Left ventricle myocardium superior (tissue), 1 donor: Measurements from ENCODE around the gene CHRD. TPM values are rescaled to one million over a fixed set of nuclear protein-coding genes. Genes with fewer than 3 reads are reported as not detected.
"Not testable (repeated sequence)": the region's sequence is repeated elsewhere in the genome, so short reads cannot be mapped to it uniquely, and the experiment has no call there.

Source experiments
- ATAC-seq: fragments of 200-7000 bp; cut with Tn5 transposase; one replicate; pipeline ENCODE4 v1.9.1; 2020; ENCODE audit warnings: mild to moderate bottlenecking, moderate library complexity
- DNase-seq: peaks from one replicate; pipeline ENCODE4 v3.0.0-alpha.2; 2020
- intact Hi-C: fragments of 100-400 bp; cut with micrococcal nuclease; formaldehyde crosslinking; loops from one replicate; pipeline ENCODE4 v1.11.0; 2022
- total RNA-seq: library from RNA; stranded (reverse); fragmentation: NEBNext Ultra II Directional; extraction: Animal tissue kit (Norgen Biotek cat#: 25700); gene quantifications from one replicate; pipeline ENCODE4 v1.2.1, GENCODE V29; 2021
- donor health status: DM: no; HTN: yes; CAD: no; lungs with severe emphysema.

The CHRD gene
- total RNA-seq, 1 donor from 2014 or later: 4.6 TPM

DNA sequence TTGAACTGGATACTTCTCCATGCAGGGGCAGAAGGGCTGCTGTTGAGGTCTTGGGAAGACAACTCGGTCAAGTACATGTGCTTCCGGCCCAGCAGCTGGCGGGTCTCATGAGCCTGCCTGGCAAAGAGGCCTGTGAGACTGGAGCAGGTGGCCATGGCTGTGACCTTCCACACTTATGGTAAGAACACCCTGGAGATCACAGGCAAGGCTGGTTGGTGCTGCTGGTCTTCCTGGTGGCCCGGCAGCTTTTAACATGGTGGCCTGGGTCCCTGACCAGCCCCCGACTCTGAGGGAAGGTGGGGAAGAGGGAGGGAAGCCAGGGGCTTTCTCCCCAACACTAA lies 15.4 kb downstream of the CHRD start:
- intact Hi-C loops: no loop called here
- DNase-seq: no peak
- peak; percentile 37 for ATAC-seq

DNA sequence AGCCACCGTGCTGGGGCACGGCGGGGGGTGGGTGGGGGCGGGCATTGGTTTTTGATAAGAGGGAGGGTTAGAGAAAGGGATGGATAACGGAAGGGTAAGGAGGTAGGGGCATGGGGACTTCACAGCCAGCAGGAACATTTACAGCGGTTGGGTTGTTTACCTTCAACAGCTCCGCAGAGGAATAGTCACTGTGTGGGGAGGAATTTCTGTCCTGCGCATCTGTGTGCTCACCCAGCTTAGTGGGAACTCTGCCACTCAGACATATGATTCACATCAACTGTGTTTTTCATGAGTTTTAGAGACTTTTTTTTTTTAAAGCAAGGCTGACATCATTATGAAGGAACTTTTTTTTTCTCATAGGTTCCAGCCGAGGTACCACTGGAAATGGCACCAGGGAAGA lies 19.6 kb downstream of the CHRD start:
- peak; percentile 88 for ATAC-seq
- DNase-seq: no peak
- intact Hi-C loops: no loop called here

DNA sequence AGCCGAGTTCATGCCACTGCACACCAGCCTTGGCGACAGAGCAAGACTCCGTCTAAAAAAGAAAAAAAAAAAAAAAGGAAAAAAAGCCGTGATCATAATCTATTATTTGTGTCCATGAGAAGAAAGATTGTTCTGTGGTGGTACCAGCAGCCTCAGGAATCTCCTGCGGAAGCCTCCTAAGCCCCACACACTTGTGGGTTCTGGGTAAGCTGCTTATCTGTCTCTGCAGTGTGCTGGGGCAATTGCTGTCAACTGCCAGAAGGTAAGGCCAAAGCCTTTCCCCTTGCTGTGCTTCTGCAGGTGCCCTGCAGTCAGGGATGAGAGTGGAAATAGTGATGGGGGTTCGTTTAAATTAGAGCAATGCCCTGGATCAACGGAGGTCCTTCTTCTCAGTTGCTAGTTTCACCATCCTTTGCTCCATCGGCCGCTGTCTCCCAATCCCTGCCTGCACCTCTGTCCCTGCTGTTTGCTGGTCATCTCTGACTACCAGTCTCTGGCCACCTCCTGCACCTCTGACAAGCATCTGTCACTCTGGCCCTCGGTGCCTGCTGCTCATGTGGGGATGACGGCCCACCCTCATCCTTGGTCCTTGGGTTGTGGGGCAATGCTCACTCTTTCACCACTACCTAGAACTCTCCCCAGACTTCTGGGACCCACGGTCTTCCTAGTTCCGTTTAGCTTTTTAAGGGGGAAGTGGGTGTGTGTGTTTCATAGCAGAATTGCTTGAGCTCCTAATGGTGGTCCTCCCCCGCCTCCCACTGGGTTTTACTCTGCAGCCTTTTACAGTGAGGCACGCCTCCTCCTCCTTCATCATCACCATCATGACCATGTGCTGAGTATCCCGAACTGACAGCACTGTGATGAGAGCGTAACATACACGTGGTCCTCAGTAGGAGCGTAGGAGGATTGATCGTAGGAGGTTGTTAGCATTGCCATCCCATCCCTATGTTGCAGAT lies 25.5 kb downstream of the CHRD start:
- intact Hi-C loops: no loop called here
- DNase-seq (no peak), ATAC-seq (no peak)

DNA sequence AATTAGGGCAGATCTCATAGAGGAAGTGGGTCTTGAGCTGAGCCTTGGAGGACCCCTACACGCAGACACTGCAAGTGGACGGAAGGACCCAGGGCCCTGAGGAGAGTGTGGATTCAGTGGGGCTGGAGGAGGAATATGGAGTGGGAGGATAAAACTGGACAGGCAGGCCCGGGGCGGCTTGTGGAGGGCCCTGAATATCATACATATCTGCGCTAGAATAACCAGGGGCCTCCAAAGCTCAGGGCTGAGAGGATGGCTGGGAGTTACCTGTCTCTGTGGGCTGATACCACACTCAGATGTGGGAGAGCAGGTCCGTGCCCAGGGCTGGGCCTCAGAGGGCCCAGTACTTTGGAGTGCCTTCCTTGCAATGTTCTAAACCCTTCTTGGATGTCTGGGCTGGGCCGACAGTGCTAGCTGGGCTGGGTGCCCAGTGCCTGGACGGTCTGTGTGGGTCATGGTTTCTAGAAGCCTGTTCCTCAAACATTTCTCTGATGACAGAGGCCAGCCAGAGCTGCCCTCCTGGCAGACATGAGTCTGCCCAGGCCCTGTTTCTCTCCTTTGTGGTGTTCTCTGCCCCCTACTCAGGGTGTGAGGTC lies 29.6 kb downstream of the CHRD start:
- intact Hi-C loops: no loop called here
- DNase-seq (no peak), ATAC-seq (no peak)

DNA sequence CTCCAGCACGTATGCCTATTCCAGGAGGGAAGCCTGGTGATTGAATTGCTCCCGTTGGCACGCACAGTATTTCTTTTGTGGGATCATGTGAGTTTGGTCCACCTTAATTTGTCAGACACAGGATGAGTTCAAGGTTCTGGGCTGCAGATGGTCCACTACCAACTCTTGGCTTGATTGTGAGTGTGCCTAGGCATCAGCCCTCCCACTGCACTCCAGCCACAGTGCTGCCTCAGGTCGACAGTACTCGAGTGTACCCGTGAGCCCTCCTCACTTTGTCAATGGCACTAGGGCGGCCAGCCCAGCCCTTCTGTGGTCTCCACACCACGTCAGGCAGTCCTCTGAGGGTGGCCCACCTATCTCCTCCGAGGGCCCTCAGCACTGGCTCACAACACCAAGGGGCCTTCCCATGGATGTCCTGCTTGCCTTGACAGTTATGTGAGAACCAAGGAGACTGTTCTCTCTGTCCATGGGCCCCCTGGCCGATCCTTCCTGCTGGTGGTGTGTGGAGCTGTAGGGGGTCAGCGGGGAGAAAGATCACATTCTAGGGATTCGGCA lies 30.2 kb downstream of the CHRD start:
- DNase-seq: no peak
- intact Hi-C loops: no loop called here
- ATAC-seq: no peak

DNA sequence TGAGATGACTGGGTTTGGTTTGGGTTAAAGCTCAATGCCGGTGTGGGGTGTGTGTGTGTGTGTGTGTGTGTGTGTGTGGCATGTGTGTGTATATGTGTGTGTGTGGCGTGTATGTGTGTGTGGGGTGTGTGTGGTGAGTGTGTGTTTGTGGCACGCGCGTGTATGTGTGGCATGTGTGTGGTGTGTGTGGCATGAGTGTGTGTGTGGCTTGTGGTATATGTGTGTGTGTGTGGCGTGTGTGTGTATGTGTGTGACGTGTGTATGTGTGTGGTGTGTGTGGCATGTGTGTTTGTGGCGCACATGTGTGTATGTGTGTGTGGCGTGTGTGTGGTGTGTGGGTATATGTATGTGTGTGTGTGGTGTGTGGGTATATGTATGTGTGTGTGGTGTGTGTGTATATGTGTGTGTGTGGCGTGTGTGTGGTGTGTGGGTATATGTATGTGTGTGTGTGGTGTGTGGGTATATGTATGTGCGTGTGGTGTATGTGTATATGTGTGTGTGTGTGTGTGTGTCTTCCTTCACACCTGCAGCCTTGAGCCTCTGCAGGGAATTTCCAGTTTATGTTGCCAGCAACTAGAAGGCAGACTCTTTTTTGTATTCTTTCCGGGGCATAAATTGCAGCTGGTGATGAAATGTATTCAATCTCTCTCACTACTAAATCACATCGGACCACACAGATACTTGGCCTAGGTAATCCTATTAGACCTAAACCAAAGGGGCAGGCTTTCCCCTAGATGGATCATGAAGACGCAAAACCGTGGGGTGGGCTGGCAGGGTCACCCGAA lies 34.8 kb downstream of the CHRD start:
- DNase-seq (no peak), ATAC-seq (no peak)
- intact Hi-C loops: no loop called here

DNA sequence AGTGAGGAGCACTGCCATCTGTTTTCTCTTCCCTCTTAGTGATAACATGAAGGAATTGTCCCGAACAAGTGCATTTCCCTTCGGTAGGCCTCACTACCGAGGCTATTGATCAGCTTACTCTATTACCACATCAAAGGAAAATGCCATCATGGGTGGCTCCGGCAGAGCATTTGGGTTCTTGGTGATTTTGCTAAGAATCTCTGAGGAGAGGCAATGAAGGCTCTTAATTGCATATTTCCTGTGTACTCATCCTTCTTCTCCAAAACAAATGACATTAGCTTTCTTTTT lies 35.3 kb downstream of the CHRD start:
- intact Hi-C loops: no loop called here
- ATAC-seq: no peak
- no peak for DNase-seq

DNA sequence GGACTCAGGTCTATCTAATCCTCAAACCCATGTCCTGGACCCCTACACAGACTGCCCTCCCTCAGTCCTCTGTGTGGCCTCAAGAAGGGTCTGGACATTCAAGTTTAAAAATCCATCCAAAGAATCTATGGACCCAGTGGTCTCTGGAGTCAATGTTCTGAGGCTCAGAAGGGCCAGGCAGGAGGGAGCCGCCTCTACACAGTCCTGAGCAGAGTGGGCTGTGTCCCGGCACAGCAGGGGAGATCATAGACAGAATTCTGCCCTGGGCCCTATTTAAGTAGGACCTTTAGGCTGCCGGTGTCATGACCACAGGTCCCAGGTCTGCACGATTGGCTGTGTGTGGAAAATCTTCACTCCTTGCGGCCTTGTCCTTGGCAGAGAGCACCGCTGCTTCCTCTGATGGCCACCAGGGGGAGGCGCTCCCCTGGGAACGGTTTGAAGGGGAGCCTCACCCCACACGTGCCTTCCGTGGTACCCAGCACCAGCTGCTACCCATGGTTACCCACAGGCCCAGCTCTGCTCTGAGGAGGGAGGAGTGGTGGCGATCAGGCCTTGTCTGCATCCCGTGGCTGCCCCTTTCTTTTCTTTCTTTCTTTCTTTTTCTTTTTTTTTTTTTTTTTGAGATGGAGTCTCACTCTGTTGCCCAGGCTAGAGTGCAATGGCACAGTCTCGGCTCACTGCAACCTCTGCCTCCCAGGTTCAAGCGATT lies 37.9 kb downstream of the CHRD start:
- ATAC-seq (peak; percentile 86), DNase-seq (peak; percentile 78)
- intact Hi-C loops: no loop called here

DNA sequence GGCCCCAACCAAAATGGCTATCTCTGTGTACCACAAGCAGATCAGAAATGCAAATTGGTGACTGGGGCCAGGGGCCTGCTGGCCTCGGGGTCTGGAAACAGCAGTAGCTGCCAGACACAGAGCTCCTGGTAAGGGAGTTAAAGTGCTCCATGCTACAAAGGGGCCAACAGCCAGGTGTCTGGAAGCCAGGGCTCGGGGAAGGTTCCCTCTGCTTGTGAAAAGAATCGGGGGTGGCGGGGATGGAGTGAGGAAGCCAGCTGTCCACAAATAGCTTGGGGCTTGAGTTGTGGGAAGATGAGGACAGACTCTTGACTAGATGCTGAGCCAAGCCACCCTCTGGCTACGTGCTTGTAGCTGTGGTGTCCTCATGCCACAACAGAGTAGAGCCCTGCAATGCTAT lies 39.3 kb downstream of the CHRD start:
- ATAC-seq: no peak
- no peak for DNase-seq
- intact Hi-C loops: no loop called here

DNA sequence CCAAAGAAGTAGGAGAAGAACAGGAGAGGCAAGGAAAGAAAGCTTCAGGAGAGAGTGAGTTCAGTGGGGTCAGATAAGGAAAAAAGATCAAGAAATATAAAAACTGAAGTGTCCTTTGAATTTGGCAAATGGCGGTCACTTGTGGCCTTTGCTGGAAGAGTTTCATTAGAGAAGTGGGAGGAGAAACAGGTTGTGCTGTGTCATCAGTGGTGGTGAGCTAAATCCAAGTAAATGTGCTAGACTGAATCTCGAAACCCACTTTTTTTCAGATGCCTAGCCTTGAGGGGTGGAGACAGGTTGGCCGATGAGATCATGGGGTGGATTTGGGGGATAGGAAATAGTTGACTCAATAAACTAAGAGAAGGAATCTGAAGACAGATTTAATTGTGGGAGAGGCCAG lies 43.7 kb downstream of the CHRD start:
- no peak for ATAC-seq
- no peak for DNase-seq
- intact Hi-C loops: no loop called here

DNA sequence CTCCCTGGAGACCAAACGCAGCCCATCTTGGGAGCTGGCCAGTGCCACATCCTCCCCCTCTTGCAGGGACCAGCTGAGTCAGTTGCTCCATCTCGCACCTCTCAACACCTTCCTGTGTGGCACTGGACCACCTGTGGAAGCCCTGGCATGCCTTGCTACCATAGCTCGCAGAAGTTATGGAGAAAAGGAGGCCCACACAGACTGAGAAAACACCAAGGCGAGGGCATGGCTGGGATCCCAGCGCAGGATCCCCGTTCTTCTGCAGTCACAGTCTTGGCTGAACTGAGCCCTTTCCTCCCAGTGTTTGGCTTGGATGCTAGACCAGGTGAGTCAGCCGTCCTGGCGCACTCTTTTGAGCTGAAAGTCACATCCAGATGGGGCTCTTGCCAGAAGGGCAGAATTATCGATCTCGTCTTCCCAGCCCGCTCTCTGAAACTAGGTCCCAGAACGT lies 46.9 kb downstream of the CHRD start:
- no peak for ATAC-seq
- no peak for DNase-seq
- intact Hi-C loops: no loop called here

DNA sequence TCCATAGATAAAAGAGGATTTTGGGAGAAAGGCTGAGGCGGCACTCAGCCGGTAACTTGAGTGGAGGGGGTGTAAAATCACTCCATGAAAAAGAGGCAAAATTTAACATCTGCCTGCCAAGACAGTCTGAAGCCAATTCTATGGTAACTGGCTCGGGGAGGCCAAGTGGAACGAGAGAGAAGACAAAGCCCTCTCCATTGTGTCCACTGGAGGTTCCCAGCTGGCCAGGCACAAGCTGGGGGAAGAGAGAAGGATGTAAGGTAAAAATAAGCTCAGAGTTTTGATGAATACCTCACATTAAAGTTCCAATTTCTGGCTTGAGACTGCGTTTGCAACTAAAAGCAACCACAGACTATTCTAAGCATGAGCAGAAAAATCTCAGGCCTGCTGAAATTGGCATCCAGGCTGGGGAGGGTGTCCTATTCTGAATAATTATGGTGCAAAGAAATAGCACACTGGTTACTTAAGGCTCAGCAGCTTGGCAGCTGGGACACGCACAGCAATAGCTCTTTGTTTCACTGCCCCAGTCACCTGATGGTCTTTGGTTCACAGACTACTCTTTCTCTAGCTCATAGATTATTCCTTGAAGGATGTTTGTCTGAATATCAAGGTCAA lies 48.8 kb downstream of the CHRD start:
- intact Hi-C loops: no loop called here
- ATAC-seq (peak; percentile 38), DNase-seq (no peak)

DNA sequence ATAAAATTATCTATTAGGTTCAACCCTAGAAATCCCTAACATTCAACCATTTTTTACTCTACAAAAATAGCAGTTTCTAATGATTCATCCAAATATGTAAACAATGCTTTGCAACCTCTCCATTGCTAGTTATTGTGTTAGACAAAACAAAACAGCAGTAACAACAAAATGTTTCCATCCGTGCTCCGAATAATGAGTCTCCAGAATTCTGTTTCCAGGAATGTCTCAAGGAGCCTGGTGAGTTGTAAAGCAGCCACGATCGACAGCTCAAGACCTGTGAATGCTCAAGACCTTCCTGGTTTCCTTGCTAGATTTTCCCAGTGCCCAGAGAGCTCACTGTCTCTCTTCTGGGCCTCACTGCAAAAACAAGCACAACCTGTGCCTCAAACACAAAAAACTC lies 49.9 kb downstream of the CHRD start:
- no peak for ATAC-seq
- DNase-seq: no peak
- intact Hi-C loops: no loop called here

DNA sequence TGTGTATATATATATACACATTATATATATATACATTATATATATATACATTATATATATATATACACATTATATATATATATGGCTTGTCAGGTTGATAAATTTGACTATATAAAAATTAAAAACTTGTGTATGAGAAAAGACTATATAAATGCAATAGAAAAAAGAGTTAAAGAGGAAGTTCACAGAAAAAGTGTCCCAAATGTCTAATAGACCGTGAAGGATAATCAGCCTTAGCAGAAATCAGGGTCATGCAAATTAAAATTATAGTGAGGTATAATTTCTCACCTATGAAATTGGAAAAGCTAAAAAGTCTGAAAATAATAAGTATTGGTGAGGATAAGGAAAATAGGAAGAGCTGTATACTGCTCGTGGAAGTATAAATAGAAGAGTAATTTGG lies 51.1 kb downstream of the CHRD start:
- no peak for DNase-seq
- intact Hi-C loops: no loop called here
- ATAC-seq: no peak

DNA sequence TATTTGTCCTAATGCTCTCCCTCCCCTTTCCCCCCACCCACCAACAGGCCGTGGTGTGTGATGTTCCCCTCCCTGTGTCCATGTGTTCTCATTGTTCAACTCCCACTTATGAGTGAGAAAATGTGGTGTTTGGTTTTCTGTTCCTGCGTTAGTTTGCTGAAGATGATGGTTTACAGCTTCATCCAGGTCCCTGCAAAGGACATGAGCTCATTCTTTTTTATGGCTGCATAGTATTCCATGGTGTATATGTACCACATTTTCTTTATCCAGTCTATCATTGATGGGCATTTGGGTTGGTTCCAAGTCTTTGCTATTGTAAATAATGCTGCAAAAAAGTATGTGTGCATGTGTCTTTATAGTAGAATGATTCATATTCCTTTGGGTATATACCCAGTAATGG lies 53.3 kb downstream of the CHRD start:
- ATAC-seq, intact Hi-C loops, DNase-seq: not testable (repeated sequence)

DNA sequence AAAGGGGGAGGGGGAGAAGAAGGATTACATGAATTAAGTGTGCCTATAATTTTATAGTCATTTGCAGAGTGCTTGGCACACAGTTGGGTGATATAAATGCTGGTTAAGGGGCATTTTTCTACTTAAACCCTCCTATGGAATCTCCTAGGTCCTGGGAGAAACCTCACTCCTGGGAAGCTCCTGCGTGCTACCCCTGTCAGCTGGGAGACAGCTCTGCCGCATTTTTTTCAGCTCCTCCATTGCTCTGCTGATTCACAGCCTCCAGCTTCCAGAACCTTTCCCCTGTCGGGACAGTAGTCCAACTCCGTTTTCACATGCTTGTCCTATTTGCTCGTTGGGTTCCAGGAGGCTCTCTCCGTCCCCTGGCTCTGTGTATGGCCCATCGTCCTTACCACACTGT lies 59.2 kb downstream of the CHRD start:
- ATAC-seq (no peak), DNase-seq (no peak)
- intact Hi-C loops: no loop called here
